Calu3 (cell line): Measurements from ENCODE around the gene CBFA2T2. TPM values are rescaled to one million over a fixed set of nuclear protein-coding genes. Genes with fewer than 3 reads are reported as not detected.

ENCODE experiments used
- BruUV-seq: library from RNA; stranded (reverse); fragments of 400-500 nt; replicated peaks from 2 replicates; lab custom pipeline; 2021; lab: Mats Ljungman, UMichigan
- CTCF ChIA-PET: fragments of 300-600 bp; sonication (Branson Sonifier 250); formaldehyde crosslinking; loops from one replicate; lab custom pipeline; 2022; ENCODE audit warnings: antibody characterized with exemption; lab: Charles Lee
- DNase-seq: peaks from one replicate; pipeline ENCODE4 v3.0.0; 2022
- H3K27ac Mint-ChIP-seq: one replicate; pipeline ENCODE4 v1.8.0; 2022; ENCODE audit warnings: mixed read lengths; ENCODE audit not compliant: unreplicated experiment
- H3K27me3 Mint-ChIP-seq: one replicate; pipeline ENCODE4 v1.8.0; 2022; ENCODE audit warnings: mixed read lengths; ENCODE audit not compliant: unreplicated experiment
- H3K36me3 Mint-ChIP-seq: one replicate; pipeline ENCODE4 v1.8.0; 2022; ENCODE audit warnings: mild to moderate bottlenecking, moderate library complexity, mixed read lengths; ENCODE audit not compliant: insufficient read depth, unreplicated experiment
- H3K4me1 Mint-ChIP-seq: one replicate; pipeline ENCODE4 v1.8.0; 2022; ENCODE audit warnings: mild to moderate bottlenecking, low read depth, mixed read lengths; ENCODE audit not compliant: unreplicated experiment
- H3K4me3 Mint-ChIP-seq: one replicate; pipeline ENCODE4 v1.8.0; 2022; ENCODE audit warnings: mild to moderate bottlenecking, low read depth, moderate library complexity, mixed read lengths; ENCODE audit not compliant: unreplicated experiment
- H3K9me3 Mint-ChIP-seq: one replicate; pipeline ENCODE4 v1.8.0; 2022; ENCODE audit warnings: low read depth, mixed read lengths; ENCODE audit not compliant: unreplicated experiment
- intact Hi-C: fragments of 100-400 bp; cut with micrococcal nuclease; formaldehyde crosslinking; loops from one replicate; pipeline ENCODE4 v1.10.0; 2022; ENCODE audit not compliant: unreplicated experiment
- total RNA-seq: library from RNA; stranded (reverse); gene quantifications from 2 replicates; pipeline ENCODE4 v1.2.3, GENCODE V29; 2022
- TF ChIP-seq, protein P1 (sequence below): fragments of 200-600 bp; IDR thresholded peaks from one replicate; pipeline ENCODE4 v1.8.0; 2022; ENCODE audit warnings: antibody characterized with exemption; ENCODE audit not compliant: unreplicated experiment

CBFA2T2 gene
- total RNA-seq, 1 experiment from 2014 or later, result 20.5 TPM

DNA sequence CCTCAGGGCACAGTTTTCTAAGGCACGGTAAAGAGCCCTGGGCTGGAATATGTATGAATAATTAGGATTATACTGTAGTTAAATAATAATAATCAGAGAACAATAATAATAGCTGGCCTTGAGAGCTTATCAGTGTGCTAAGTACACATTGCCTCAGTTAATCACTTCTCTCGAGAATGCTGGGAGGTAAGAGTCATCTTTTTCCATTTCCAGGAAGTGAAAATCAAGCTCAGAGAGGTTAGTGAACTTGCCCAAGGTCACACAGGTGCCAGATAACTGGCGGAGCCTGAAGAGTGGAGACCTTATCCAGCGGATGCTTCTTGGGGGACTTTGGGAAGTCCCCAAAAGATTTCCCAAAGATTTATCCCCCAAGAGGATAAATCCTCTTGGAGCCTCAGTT lies 19.4 kb upstream of the CBFA2T2 start:
- no peaks in the 10 kb centered on the region for H3K36me3 Mint-ChIP-seq
- CTCF ChIA-PET, result interaction anchor here (0.6 to 1.6 kb wide), 4 partner anchors 19 to 196 kb away, joined by 3 read pairs; partner anchors contain the start of genes ACTL10 and SNTA1
- TF ChIP-seq, protein P1, sequence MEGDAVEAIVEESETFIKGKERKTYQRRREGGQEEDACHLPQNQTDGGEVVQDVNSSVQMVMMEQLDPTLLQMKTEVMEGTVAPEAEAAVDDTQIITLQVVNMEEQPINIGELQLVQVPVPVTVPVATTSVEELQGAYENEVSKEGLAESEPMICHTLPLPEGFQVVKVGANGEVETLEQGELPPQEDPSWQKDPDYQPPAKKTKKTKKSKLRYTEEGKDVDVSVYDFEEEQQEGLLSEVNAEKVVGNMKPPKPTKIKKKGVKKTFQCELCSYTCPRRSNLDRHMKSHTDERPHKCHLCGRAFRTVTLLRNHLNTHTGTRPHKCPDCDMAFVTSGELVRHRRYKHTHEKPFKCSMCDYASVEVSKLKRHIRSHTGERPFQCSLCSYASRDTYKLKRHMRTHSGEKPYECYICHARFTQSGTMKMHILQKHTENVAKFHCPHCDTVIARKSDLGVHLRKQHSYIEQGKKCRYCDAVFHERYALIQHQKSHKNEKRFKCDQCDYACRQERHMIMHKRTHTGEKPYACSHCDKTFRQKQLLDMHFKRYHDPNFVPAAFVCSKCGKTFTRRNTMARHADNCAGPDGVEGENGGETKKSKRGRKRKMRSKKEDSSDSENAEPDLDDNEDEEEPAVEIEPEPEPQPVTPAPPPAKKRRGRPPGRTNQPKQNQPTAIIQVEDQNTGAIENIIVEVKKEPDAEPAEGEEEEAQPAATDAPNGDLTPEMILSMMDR, result no peak
- H3K27ac Mint-ChIP-seq, result no peak overlapping the region
- no peaks in the 10 kb centered on the region for H3K27me3 Mint-ChIP-seq
- no peaks in the 10 kb centered on the region for H3K9me3 Mint-ChIP-seq
- DNase-seq, result no peak
- intact Hi-C loops, result no loop called here
- no peak overlapping the region for H3K4me3 Mint-ChIP-seq
- no TSS peak for BruUV-seq
- peaks cover 3% of the 10 kb centered on the region for H3K4me1 Mint-ChIP-seq

DNA sequence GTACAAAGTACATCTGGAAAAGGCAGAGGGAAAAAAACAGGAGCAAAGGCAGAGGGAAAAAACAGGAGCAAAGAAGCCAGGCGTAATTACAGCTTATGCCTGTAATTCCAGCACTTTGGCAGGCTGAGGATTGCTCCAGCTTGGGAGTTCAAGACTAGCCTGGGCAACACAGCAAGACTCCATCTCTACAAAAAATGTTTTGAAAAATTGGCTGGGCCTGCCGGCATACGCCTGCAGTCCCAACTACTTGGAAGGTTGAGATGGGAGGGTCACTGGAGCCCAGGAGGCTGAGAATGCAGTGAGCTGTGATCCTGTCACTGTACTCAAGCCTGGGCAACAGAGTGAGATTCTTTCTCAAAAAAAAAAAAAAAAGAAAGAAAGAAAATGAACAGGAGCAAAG lies 19.0 kb upstream of the CBFA2T2 start:
- H3K4me1 Mint-ChIP-seq, result no peaks in the 10 kb centered on the region
- intact Hi-C loops, result no loop called here
- H3K4me3 Mint-ChIP-seq, result no peak overlapping the region
- no peaks in the 10 kb centered on the region for H3K36me3 Mint-ChIP-seq
- no peaks in the 10 kb centered on the region for H3K9me3 Mint-ChIP-seq
- DNase-seq, result no peak
- no peaks in the 10 kb centered on the region for H3K27me3 Mint-ChIP-seq
- no TSS peak for BruUV-seq
- CTCF ChIA-PET, result interaction anchor here (0.6 kb wide), 1 partner anchor 671 kb away, joined by 4 read pairs; no protein-coding TSS in a partner anchor
- no peak overlapping the region for H3K27ac Mint-ChIP-seq
- TF ChIP-seq, protein P1, result no peak

DNA sequence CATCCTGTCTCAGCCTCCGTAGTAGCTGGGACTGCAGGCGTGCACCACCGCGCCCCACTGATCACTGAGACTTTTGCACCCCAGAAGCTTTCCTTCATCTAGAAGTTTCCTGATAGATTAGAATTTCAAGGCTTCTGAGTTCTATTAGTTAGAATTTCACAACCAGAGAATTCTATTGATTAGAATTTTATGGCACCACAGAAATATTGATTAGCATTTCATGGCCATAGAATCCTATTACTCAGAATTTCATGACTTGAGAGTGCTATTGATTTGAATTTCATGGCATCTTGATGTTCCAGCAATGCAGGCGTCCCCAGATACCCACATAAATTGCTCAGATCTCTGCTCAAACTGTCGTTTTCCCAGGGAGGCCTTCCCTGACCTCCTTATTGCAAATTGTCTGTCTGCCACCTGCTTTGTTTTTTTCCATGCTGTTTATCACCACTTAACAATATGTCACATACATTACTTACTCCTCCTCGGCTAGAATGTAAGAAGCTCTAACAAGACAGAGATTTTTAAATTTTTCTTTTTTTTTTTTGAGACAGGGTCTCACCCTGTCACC lies 16.9 kb upstream of the CBFA2T2 start:
- Mint-ChIP-seq H3K9me3 (no peaks in the 10 kb centered on the region), H3K4me1 (no peaks in the 10 kb centered on the region), H3K27ac (no peak overlapping the region), H3K4me3 (no peak overlapping the region), H3K27me3 (peaks cover 6% of the 10 kb centered on the region), H3K36me3 (no peaks in the 10 kb centered on the region)
- intact Hi-C loops, result no loop called here
- DNase-seq, result no peak
- TF ChIP-seq, protein P1, result no peak
- CTCF ChIA-PET, result no interaction called here
- BruUV-seq, result no TSS peak

DNA sequence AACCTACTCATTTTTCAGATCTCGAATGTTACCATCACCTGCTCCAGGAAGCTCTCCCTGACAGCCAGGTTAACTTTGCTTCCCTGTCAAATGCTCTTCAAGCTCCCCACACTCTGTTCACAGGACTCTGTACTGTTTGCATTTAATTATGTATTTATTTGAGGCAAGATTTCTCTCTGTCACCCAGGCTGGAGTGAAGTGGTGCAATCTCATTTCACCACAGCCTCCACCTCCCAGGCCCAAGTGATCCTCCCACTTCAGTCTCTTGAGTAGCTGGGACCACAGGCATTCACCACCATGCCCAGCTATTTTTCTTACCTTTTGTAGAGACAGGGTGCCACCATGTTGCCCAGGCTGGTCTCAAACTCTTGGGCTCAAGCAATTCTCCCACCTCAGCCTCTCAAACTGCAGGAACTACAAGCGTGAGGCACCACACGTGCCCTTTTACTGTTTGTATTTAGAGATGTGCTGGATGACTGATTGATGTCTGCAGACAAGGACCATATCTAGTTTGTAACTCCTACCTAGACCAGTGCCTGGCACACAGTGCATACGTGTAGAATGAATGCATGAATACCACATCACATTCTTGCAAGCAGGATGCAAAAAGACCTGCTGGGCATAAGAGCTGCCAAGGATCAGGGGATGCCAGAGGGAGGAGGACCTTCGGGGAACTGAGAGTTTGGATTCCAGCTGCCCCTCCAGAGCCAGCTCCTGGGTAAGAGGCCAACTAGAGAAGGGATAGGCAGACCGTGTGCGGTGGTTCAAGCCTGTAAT lies 15.6 kb upstream of the CBFA2T2 start:
- H3K9me3 Mint-ChIP-seq, result no peaks in the 10 kb centered on the region
- no peak overlapping the region for H3K4me3 Mint-ChIP-seq
- H3K27ac Mint-ChIP-seq, result no peak overlapping the region
- CTCF ChIA-PET, result interaction anchor here (0.5 to 2.2 kb wide), 3 partner anchors 15 to 582 kb away, joined by 3 to 7 read pairs (median 4); partner anchors contain the start of genes CBFA2T2 and SNTA1
- TF ChIP-seq, protein P1, result no peak
- no peaks in the 10 kb centered on the region for H3K4me1 Mint-ChIP-seq
- DNase-seq, result no peak
- intact Hi-C loops, result no loop called here
- no peaks in the 10 kb centered on the region for H3K36me3 Mint-ChIP-seq
- peaks cover 13% of the 10 kb centered on the region for H3K27me3 Mint-ChIP-seq
- BruUV-seq, result no TSS peak
